ENCODE measurements around the gene SOBP.
A peak's percentile ranks its signal among the peaks of the same experiment; 100 is the strongest.
"Not testable (repeated sequence)": the region's sequence is repeated elsewhere in the genome, so short reads cannot be mapped to it uniquely, and the experiment has no call there.

SOBP gene, protein sequence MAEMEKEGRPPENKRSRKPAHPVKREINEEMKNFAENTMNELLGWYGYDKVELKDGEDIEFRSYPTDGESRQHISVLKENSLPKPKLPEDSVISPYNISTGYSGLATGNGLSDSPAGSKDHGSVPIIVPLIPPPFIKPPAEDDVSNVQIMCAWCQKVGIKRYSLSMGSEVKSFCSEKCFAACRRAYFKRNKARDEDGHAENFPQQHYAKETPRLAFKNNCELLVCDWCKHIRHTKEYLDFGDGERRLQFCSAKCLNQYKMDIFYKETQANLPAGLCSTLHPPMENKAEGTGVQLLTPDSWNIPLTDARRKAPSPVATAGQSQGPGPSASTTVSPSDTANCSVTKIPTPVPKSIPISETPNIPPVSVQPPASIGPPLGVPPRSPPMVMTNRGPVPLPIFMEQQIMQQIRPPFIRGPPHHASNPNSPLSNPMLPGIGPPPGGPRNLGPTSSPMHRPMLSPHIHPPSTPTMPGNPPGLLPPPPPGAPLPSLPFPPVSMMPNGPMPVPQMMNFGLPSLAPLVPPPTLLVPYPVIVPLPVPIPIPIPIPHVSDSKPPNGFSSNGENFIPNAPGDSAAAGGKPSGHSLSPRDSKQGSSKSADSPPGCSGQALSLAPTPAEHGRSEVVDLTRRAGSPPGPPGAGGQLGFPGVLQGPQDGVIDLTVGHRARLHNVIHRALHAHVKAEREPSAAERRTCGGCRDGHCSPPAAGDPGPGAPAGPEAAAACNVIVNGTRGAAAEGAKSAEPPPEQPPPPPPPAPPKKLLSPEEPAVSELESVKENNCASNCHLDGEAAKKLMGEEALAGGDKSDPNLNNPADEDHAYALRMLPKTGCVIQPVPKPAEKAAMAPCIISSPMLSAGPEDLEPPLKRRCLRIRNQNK

DNA sequence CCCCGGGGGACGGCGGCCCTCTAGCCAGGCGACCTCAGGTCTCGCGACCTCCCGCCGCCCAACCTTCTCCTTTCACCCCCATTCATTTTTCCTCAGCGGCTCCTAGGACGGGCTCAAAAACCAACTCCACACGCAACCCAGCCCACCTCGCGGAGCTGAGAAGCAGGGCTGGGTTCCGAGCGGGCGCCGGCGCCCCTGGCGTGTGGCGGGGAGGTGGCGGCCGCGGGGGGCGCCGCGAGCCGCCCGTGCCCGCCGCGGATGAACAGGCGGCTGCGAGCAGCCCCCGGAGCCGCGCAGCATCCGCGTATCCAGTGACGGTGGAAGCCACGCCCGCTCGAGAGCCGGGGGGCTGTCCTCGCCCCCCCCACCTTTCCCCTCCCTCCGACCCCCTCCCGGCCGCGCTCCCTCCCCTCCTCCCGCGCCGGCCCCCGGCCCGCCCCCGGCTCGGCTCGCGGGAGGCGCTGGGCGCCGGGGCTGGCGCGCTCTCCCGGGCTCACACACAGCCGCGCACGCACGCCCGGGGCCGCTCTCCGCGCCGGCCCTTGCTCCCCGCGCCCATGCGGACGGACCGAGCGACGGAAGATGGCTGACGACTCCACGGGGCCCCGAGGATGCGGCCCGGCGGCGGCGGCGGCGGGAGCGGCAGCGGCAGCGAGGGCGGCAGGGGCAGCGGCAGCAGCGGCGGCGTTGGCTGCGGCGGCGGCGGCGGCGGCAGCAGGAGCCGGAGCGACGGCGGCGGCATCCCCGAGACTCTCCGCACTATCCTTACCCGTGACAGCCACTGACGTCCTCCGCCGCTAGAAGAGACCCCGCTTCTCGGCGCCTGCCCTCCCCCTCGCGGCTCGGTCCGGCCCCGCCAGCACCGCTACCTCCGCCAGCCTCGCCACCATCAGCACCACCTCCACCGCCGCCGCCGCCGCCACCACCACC lies at the start of gene SOBP:
Gene SOBP (plus strand): TSS at position 482 of the 930 bp plus-strand sequence. CDS start 500 bp downstream, outside the sequence.
- DNase-seq (ENCODE audit: low read depth, low spot score), result no peak

DNA sequence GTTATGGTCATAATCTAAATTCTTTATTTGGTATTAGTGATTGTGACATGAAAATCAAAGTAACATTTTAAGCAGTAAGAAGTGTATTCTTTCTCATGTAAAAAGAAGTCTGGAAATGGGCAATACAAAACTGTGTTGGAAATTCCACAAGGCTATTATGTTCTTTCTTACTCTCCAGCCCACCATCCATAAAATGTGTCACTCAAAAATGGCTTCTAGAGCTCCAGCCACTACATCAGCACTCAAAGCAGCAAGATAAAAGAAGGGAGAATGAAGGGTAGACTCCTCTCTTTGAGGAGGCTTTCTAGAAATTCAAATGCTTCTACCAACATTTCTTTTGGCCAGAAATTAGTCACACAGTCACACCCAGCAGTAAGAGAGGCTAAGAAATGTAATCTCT lies 49.0 kb upstream of the SOBP start:
- no peak for DNase-seq (ENCODE audit: low read depth, low spot score)

DNA sequence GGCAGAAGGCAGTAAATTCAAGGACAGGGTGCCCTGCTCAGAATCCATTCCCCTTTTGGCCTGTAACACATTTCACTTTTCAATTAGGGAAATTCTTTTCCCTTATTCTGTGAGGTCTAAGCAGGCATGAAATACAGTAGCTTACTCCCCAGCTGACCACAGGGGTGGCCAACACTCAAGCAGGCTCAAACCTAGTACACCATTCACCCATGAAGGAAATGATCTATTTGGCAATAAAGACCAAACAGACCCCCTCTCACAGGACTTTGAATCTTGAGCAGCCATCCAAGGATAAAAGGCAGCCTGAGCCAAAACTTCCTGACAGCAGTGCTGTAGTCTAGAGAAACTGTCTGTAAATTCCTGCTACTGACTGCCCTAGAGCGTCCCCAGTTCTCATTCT lies 48.2 kb upstream of the SOBP start:
- DNase-seq (ENCODE audit: low read depth, low spot score), result no peak

DNA sequence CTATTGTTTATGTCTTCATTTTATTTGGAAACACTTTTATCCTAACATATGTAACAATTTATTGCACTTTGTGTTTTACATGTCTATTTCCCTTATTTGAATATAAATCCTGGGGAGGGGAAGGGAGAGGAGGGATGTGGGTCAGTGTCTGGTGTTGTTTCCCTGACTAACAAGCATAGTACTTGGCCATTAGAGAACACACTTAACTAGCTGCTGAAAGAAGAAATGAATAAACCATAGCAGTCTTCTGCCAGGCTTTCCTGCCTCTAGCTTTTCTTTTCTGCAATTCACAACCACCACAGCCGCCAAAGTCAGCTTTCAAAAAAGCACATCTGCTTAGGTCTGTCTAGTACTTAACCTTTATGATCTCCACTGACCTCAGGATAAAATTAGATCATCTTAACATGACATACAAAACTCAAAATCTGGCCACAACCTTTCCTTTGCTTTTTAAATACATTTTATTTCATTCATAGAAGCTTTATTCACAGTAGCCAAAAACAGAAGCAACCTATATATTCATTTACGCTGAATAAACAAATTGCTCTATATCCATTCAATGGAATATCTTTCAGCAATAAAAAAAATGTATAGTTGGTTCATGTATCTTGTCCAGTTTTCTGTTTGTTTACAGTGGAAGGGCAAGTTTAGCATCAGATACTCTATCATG lies 46.8 kb upstream of the SOBP start:
- DNase-seq (ENCODE audit: low read depth, low spot score), result no peak

DNA sequence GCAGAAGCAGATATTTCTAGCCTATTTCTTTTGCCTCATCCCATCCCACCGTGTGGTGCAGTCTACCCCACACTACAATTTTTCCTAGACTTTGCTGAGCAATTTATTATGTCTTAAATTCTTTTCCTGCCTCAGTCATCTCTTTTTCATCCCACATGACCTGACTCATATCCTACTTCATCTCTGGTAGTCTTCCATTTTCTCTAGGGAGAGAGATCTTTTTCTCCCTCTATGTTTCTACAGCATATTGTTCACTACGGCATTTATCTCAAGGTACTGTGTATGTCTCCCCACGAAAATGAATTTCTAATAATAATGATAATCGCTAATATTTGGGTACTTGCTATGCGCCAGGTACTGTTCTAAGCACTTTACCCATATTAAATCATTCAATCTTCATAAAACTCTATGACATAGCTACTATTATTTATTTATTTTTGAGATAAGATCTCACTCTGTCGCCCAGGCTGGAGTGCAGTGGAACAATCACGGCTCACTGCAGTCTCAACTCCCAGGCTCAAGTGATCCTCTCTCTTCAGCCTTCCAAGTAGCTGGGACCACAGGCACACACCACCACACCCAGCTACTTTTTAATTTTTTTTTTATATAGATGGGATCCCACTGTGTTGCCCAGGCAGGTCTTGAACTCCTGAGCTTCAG lies 46.2 kb upstream of the SOBP start:
- DNase-seq (ENCODE audit: low read depth, low spot score), result no peak

DNA sequence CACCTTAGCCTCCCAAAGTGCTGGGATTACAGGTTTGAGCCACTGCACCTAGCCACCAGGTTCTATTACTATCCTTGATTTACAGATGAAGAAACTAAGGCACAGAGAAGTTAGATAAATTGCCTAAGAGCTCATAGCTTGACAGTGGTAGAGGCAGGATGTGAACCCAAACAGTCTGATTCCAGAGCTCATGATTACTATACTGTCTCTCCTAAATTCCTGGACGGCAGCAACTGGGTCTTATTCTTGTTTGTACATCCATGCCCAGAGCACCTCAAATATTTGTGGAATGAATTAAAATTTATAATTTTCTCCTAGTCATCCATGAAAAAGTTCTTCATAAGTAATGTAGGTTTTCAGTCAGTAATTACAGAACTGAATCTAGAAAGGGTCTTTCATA lies 45.6 kb upstream of the SOBP start:
- no peak for DNase-seq (ENCODE audit: low read depth, low spot score)

DNA sequence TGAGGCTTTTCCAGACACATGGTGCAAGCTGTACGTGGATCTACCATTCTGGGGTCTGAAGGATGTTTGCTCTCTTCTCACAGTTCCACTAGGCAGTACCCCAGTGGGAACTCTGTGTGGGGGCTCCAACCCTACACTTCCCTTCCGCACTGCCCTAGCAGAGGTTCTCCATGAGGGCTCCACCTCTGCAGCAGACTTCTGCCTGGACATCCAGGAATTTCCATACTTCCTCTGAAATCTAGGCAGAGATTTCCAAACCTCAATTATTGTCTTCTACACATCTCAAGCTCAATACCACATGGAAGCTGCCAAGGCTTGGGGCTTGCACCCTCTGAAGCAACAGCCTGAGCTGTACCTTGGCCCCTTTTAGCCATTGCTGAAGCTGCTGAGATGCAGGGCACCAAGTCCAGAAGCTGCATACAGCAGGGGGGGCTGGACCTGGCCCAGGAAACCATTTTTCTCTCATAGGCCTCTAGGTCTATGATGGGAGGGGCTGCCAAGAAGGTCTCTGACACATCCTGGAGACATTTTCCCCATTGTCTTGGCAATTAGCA lies 42.2 kb upstream of the SOBP start:
- no peak for DNase-seq (ENCODE audit: low read depth, low spot score)

DNA sequence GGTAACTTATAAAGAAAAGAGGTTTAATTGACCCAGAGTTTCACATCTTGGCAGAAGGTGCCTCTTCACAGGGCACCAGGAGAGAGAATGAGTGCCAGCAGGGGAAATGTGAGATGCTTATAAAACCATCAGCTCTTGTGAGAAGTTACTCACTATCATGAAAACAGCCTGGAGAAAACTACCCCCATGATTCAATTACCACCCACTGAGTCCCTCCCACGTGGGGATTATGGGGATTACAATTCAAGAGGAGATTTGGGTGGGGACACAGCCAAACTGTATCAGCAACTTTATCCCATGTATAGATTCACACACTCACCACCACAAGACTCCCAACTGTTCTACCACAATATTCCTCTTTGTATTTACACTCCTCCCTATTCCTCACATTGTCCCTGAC lies 41.1 kb upstream of the SOBP start:
- DNase-seq (ENCODE audit: low read depth, low spot score), result no peak

DNA sequence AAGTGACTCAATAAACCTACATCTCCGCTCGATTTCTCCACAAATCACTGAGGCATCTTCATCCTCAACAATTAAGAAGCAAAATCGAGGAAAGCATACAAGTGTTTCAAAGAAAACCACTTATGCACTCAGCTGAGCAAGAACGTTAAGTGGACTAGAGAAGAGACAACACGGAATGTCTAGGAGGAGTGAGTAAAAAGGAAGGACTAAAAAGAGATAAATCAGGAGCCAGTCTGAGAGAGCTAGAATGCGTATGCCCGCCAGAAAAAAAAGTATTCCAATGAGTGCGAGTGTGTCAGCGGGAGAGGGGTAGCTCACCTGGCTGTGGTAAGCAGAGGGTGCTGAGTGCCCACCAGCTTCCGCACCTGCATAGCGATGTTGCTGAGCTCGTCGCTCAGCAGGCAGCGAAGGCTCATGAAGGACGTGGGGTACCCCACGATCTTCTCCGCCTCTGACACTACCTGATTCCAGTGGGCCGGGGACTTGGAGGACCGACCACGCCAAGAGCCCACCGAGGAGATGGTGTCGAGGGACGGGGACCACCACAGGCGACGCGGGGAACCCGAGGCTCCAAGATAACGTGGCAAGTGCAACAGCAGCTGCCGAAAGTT lies 31.1 kb upstream of the SOBP start:
- DNase-seq (ENCODE audit: low read depth, low spot score), result no peak

DNA sequence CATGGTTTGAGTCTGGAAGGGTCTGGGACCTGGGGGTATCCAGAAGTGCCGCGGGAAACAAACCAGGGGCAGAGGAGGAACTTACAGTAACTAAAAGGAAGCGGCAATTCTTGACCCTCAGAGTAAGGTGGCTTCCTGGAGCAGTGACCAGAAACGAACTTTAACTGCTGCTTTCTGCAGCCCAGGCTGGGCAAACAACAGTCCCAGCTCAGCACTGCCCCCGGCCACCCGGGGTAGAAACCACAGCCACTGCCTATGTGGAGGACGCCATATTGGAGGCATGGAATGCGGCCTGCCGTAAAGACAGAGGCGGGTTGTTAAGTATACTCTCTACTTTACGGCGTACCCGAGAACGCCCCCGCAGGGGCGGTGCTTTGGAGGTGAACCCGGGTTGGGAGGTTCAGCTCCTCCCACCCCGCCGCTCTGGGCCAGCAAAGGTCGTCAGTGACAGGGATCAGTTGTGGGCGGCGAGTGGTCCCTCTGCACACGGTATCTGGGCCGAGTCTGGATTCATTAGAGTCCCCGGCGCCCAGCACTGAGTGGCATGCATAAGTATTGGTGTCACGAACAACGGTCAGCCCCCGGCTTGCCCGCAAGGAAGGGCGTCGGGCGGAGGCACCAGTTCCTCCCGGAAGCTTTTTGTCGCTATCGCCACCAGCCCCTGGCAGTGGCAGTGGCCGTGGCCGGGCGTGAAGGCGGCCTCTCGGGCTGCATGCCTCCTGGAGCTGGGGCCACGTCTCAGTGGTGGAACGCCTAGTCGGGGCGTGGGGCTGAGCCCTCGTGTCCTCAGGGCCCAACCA lies 30.4 kb upstream of the SOBP start, which contains the start of gene PDSS2:
Gene PDSS2 (minus strand): TSS at position 282 of the 800 bp plus-strand sequence. CDS start 279 bp downstream, at position 3.
- peak; percentile 97 for DNase-seq (ENCODE audit: low read depth, low spot score)

DNA sequence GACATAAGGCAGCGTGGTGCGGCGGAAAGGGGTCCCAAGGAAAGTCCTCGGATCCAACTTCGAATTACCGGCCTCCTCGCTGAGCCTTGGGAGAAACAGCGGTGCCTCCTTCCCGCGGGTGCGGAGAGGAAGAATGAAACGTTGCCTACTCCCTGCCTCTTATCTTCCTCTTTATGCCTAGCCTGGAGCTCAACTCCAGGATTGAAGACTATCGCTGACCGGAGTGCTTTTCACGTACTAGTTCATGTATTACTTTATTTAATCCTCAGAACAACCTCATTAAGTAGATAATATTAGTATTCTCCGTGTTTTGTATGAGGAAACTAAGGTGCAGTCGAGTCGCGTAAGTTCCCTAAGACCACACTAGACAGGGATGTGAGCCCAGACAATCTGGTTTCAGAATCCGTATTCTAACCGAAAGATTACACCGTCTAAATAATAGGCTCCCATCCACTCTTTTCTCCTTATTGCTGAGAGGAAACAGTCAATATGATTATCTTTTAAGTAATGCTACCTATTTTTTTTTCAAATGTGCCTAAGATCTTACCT lies 29.8 kb upstream of the SOBP start:
- DNase-seq (ENCODE audit: low read depth, low spot score), result no peak

DNA sequence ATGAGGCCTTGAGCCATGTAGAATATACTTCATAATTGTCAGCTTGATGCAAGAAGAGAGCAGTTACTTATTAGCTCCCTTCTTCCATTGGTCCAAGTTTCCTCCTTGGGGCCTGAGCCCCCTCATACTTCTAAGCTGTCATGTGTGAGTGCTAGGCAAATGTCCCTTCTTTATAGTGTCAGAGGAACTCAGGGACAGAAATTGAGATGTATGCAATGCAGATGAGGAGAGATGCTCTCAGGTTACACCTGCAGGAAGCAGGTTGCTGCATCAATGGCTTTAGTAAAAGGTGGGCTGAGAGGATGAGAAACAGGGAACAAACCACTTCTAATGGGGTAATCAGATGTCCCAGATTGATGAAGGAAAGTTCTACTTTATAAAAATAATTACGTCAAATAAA lies 23.9 kb upstream of the SOBP start:
- no peak for DNase-seq (ENCODE audit: low read depth, low spot score)

DNA sequence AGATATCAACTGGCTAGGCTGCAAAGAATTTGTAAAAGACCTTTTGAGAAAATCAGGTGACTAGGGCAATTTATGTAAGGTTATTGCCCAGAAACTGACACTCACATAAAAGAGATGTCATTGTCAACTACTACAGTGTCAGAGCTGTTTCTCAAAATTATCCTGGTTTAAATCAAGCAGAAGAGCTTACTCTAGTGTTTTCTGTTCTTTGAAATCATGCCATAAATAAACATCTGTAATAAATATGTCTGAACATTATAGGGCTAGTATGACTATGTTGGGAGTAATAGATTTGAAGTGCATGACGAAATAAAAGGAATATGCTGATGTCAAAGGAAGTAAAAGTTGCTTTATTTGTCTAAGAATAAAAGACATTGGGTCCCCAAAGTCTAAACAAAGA lies 19.6 kb upstream of the SOBP start:
- DNase-seq (ENCODE audit: low read depth, low spot score), result no peak

DNA sequence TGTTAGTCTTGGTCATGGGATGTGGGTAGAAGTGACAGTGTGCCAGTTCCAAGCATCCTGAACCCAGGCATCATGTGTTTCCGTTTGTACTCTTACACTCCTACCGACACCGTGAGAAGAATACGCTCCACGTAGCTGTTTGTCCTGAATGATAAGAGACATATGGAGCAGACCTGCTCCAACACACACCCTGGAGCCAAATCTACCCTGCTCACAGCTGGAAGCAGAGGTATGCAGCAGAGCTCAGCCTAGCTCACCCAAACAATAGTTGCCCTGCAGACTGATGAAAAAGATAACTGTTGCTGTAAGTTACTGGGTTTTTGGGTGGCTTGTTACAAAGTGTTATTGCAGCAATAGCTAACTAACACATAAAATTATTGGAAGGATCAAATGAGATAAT lies 16.3 kb upstream of the SOBP start:
- no peak for DNase-seq (ENCODE audit: low read depth, low spot score)

DNA sequence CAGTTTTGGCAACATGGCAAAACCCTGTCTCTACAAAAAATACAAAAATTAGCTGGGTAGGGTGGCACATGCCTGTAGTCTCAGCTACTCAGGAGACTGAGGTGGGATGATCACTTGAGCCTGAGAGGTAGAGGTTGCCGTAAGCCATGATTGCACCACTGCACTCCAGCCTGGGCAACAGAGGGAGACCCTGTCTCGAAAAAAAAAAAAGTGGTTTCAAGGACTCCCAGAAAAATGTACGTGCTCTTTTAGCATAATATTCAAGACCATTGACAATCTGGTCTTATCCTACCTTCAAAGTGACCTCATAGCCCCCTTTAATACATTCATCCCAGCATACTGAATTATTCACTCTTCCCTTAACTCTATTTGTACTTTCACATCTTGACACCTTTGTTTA lies 14.6 kb upstream of the SOBP start:
- DNase-seq (ENCODE audit: low read depth, low spot score), result not testable (repeated sequence)

DNA sequence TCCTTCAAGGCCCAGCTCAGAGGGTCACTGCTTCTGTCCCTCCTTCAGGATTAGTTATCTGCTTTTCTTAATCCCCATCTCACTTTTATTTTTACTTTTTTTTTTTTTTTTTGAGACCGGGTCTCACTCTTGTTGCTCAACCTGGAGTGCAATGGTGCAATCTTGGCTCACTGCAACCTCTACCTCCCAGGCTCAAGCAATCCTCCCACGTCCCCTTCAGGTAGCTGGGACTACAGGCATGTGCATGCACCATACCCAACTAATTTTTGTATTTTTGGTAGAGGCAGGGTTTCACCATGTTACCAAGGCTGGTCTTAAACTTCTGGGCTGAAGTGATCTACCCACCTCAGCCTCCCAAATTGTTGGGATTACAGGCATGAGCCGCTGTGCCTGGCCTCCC lies 14.1 kb upstream of the SOBP start:
- DNase-seq (ENCODE audit: low read depth, low spot score), result not testable (repeated sequence)

DNA sequence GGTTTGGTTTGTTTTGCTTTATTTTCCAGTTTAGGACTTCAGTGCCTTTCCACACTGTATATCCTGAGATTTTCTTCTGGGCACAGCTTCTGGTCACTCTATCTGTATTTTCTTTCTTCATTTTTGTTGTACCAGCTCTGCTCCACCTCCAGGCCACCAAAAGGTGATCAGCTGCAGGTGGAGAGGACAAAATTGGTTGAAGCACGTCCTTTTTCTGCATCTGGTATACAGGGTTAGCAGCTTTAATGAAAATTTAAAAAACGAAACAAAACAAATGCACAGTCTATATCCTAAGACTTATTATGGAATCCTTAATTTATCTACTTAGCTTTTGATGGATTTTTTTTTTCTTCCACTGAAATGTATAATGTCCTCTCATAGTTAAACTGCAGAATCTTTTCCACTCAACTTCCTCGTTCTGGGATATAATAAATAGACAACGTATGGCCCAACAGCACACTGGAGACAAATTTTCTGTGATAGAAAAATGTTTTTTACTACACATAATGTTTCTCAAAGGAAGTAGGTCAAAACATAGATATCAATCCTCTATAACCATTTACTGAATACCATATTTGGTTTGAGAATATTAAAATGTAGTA lies 10.7 kb upstream of the SOBP start:
- no peak for DNase-seq (ENCODE audit: low read depth, low spot score)

DNA sequence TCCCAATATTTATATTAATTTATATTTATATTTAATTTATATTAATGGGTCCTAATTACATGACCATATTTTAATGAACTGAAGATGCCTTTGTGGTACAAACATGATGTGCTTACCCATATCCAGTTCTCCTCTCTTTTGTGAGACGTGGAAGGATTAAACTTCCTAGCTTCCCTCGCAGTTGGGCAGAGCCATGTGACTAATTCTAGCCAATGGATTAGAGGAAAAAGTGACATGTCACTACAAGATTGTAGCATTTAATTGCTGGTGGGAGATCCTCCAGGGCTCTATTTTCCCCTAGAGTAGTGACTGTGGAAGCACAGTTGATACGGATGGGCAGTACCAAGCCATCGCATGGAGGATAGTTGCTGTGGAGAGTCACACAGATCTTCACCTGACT lies 4.8 kb upstream of the SOBP start:
- DNase-seq (ENCODE audit: low read depth, low spot score), result no peak

Data from activated CD4-positive, CD25-positive, alpha-beta regulatory T cell treated with anti-CD3 and anti-CD28 coated beads, Interleukin-2, amount 50 U/mL, for 16 hours (primary cell).